HepG2 (cell line): ENCODE data around the gene ABHD6. TPM values are rescaled to one million over a fixed set of nuclear protein-coding genes. Genes with fewer than 3 reads are reported as not detected.
A peak's percentile ranks its signal among the peaks of the same experiment; 100 is the strongest.

ENCODE experiments used
- AKAP8 ChIP-seq: sonication (generic); formaldehyde crosslinking; IDR thresholded peaks from 2 replicates; pipeline ENCODE4 v1.5.1; 2020; ENCODE audit warnings: mild to moderate bottlenecking, missing genetic modification reagents
- ARNT ChIP-seq: fragments of 450-650 bp; IDR thresholded peaks from 2 replicates; pipeline ENCODE4 v1.6.1; 2017
- CAMTA2 ChIP-seq: sonication (generic); formaldehyde crosslinking; IDR thresholded peaks from 2 replicates; pipeline ENCODE4 v1.4.0; 2020; ENCODE audit warnings: mild to moderate bottlenecking, missing genetic modification reagents, borderline replicate concordance
- EED ChIP-seq: sonication (generic); formaldehyde crosslinking; IDR thresholded peaks from 2 replicates; pipeline ENCODE4 v1.5.0; 2020; ENCODE audit warnings: mild to moderate bottlenecking, missing genetic modification reagents
- JARID2 ChIP-seq: sonication (generic); formaldehyde crosslinking; IDR thresholded peaks from 2 replicates; pipeline ENCODE4 v1.8.1; 2023; ENCODE audit warnings: missing genetic modification reagents, inconsistent platforms; ENCODE audit not compliant: insufficient replicate concordance
- KDM2A ChIP-seq: sonication (generic); formaldehyde crosslinking; IDR thresholded peaks from 2 replicates; pipeline ENCODE4 v1.4.0; 2020; ENCODE audit warnings: low read depth, missing genetic modification reagents, borderline replicate concordance
- KLF6 ChIP-seq: IDR thresholded peaks from 2 replicates; pipeline ENCODE4 v1.8.0; 2016; ENCODE audit warnings: missing biosample characterization, missing genetic modification reagents
- NFKB2 ChIP-seq: sonication (generic); formaldehyde crosslinking; IDR thresholded peaks from 2 replicates; pipeline ENCODE4 v1.4.0; 2020; ENCODE audit warnings: missing genetic modification reagents, borderline replicate concordance
- ONECUT2 ChIP-seq: sonication (generic); formaldehyde crosslinking; IDR thresholded peaks from 2 replicates; pipeline ENCODE4 v1.4.0; 2020; ENCODE audit warnings: missing genetic modification reagents
- PCBP1 ChIP-seq: fragments of 200-400 bp; formaldehyde crosslinking; IDR thresholded peaks from 2 replicates; pipeline ENCODE4 v1.6.1; 2017; ENCODE audit warnings: mild to moderate bottlenecking, low read depth, low read length, borderline replicate concordance
- ZNF17 ChIP-seq: sonication (generic); formaldehyde crosslinking; IDR thresholded peaks from 2 replicates; pipeline ENCODE4 v1.5.0; 2020; ENCODE audit warnings: mild to moderate bottlenecking, missing genetic modification reagents
- ZNF430 ChIP-seq: sonication (generic); formaldehyde crosslinking; IDR thresholded peaks from 2 replicates; pipeline ENCODE4 v1.9.0; 2021; ENCODE audit warnings: mild to moderate bottlenecking, missing genetic modification reagents
- ZNF614 ChIP-seq: IDR thresholded peaks from 2 replicates; pipeline ENCODE4 v1.6.1; 2018; ENCODE audit warnings: missing biosample characterization, missing genetic modification reagents, inconsistent platforms, borderline replicate concordance
- ZNF720 ChIP-seq: sonication (generic); formaldehyde crosslinking; IDR thresholded peaks from 2 replicates; pipeline ENCODE4 v1.4.0; 2020; ENCODE audit warnings: missing genetic modification reagents
- ZNF75D ChIP-seq: sonication (generic); formaldehyde crosslinking; IDR thresholded peaks from 2 replicates; pipeline ENCODE4 v1.8.1; 2023; ENCODE audit warnings: missing genetic modification reagents, mild to moderate bottlenecking, borderline replicate concordance
- polyA plus RNA-seq, 8 experiments: library from polyadenylated mRNA; depleted of rRNA in 3 of 8; stranded (reverse) in 7 of 8; unstranded in 1 of 8; fragments of >200 nt; fragmentation: Illumina TruSeq in 4 of 8; extraction: Trizol in 4 of 8; gene quantifications; 2 replicates each; pipeline versions ENCODE4 v1.2.1 to v1.2.3, GENCODE V29; 2011 to 2016; ENCODE audit warnings: low read depth in 4 of 8, missing spikeins in 1 of 8, mixed read lengths in 1 of 8; ENCODE audit not compliant: insufficient read depth in 1 of 8
- total RNA-seq, 5 experiments: library from RNA; depleted of rRNA; stranded (reverse); fragments of >200 nt; fragmentation: Illumina TruSeq; extraction: Trizol; gene quantifications; 2 replicates each; pipeline ENCODE4 v1.2.3, GENCODE V29; 2016; ENCODE audit warnings: low read depth in 1 of 5
- TF ChIP-seq, protein P1 (sequence below): sonication (generic); formaldehyde crosslinking; IDR thresholded peaks from 2 replicates; pipeline ENCODE4 v1.5.0; 2020; ENCODE audit warnings: missing genetic modification reagents
- TF ChIP-seq, protein P2 (sequence below): sonication (generic); formaldehyde crosslinking; IDR thresholded peaks from 2 replicates; pipeline ENCODE4 v1.5.0; 2020; ENCODE audit warnings: mild to moderate bottlenecking, missing genetic modification reagents, moderate library complexity
- TF ChIP-seq, protein P3 (sequence below): sonication (generic); formaldehyde crosslinking; IDR thresholded peaks from 2 replicates; pipeline ENCODE4 v1.4.0; 2020; ENCODE audit warnings: missing genetic modification reagents
- TF ChIP-seq, protein P4 (sequence below): sonication (generic); formaldehyde crosslinking; IDR thresholded peaks from 2 replicates; pipeline ENCODE4 v1.4.0; 2020; ENCODE audit warnings: mild to moderate bottlenecking, missing genetic modification reagents
- TF ChIP-seq, protein P5 (sequence below): sonication (generic); formaldehyde crosslinking; IDR thresholded peaks from 2 replicates; pipeline ENCODE4 v1.5.0; 2020; ENCODE audit warnings: missing genetic modification reagents, mild to moderate bottlenecking, borderline replicate concordance
- TF ChIP-seq, protein P6 (sequence below): sonication (generic); formaldehyde crosslinking; IDR thresholded peaks from 2 replicates; pipeline ENCODE4 v1.8.1; 2022; ENCODE audit warnings: low read depth, mild to moderate bottlenecking, missing genetic modification reagents

The ABHD6 gene
- total and polyA plus RNA-seq, 2 of the 13 experiments (the other 11 are each of a cell fraction or from before 2014, with no cell fraction given), result 9.0 to 17.2 TPM

DNA sequence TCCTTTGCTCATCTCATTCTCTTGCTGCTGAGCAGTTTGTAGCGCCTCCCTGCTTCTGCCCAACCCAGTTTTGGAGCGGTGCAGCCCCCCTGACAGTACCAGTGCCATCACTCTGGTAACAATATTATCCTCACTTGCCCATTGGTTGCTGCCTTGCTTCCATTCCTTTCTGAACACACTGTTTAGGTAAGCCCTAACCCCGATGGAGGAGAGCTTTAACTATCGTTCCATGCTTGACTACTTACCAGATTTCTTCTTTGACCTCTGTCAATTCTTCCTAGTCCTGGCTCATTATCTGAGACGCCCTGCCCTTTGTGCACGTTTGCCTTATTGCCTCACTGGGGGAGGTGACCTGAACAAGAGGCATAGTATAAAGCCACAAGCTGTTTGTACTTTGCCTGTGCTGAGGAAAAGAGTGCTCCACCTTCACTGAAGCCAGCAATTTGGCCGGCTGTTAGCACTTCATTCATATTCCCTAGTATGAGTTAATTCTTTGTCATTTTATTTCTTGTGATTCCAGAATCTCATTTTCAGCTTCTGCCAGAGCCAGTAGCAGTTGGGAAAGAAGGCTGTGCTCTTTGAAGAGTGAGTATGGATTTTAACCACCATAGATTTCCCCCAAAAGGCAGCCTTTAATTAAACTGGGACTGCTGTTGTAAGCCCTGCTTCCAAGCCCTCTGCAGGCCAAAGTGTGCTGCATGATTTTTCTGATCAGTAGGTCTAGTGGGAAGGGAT lies 11.9 kb downstream of the ABHD6 start (continued):
- no peak for TF ChIP-seq CAMTA2 (CRISPR knock-in tag)
- TF ChIP-seq JARID2 (CRISPR knock-in tag), result no peak
- TF ChIP-seq, protein P1, sequence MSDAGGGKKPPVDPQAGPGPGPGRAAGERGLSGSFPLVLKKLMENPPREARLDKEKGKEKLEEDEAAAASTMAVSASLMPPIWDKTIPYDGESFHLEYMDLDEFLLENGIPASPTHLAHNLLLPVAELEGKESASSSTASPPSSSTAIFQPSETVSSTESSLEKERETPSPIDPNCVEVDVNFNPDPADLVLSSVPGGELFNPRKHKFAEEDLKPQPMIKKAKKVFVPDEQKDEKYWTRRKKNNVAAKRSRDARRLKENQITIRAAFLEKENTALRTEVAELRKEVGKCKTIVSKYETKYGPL (CRISPR knock-in tag), result no peak
- no peak for TF ChIP-seq ZNF430 (CRISPR knock-in tag)
- TF ChIP-seq, protein P2, sequence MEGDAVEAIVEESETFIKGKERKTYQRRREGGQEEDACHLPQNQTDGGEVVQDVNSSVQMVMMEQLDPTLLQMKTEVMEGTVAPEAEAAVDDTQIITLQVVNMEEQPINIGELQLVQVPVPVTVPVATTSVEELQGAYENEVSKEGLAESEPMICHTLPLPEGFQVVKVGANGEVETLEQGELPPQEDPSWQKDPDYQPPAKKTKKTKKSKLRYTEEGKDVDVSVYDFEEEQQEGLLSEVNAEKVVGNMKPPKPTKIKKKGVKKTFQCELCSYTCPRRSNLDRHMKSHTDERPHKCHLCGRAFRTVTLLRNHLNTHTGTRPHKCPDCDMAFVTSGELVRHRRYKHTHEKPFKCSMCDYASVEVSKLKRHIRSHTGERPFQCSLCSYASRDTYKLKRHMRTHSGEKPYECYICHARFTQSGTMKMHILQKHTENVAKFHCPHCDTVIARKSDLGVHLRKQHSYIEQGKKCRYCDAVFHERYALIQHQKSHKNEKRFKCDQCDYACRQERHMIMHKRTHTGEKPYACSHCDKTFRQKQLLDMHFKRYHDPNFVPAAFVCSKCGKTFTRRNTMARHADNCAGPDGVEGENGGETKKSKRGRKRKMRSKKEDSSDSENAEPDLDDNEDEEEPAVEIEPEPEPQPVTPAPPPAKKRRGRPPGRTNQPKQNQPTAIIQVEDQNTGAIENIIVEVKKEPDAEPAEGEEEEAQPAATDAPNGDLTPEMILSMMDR (CRISPR knock-in tag), result no peak
- TF ChIP-seq, protein P3, sequence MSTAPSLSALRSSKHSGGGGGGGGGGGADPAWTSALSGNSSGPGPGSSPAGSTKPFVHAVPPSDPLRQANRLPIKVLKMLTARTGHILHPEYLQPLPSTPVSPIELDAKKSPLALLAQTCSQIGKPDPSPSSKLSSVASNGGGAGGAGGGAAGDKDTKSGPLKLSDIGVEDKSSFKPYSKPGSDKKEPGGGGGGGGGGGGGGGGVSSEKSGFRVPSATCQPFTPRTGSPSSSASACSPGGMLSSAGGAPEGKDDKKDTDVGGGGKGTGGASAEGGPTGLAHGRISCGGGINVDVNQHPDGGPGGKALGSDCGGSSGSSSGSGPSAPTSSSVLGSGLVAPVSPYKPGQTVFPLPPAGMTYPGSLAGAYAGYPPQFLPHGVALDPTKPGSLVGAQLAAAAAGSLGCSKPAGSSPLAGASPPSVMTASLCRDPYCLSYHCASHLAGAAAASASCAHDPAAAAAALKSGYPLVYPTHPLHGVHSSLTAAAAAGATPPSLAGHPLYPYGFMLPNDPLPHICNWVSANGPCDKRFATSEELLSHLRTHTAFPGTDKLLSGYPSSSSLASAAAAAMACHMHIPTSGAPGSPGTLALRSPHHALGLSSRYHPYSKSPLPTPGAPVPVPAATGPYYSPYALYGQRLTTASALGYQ (CRISPR knock-in tag), result no peak
- TF ChIP-seq ONECUT2, result no peak
- TF ChIP-seq EED (CRISPR knock-in tag), result no peak
- TF ChIP-seq ZNF720 (CRISPR knock-in tag), result no peak
- TF ChIP-seq PCBP1, result no peak
- TF ChIP-seq, protein P4, sequence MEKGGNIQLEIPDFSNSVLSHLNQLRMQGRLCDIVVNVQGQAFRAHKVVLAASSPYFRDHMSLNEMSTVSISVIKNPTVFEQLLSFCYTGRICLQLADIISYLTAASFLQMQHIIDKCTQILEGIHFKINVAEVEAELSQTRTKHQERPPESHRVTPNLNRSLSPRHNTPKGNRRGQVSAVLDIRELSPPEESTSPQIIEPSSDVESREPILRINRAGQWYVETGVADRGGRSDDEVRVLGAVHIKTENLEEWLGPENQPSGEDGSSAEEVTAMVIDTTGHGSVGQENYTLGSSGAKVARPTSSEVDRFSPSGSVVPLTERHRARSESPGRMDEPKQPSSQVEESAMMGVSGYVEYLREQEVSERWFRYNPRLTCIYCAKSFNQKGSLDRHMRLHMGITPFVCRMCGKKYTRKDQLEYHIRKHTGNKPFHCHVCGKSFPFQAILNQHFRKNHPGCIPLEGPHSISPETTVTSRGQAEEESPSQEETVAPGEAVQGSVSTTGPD (CRISPR knock-in tag), result no peak
- no peak for TF ChIP-seq ZNF17 (CRISPR knock-in tag)
- TF ChIP-seq, protein P5, sequence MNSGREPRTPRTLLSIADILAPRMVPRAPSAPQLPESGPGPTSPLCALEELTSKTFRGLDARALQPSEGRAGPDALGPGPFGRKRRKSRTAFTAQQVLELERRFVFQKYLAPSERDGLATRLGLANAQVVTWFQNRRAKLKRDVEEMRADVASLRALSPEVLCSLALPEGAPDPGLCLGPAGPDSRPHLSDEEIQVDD (CRISPR knock-in tag), result no peak
- TF ChIP-seq ZNF75D, result no peak
- TF ChIP-seq, protein P6, sequence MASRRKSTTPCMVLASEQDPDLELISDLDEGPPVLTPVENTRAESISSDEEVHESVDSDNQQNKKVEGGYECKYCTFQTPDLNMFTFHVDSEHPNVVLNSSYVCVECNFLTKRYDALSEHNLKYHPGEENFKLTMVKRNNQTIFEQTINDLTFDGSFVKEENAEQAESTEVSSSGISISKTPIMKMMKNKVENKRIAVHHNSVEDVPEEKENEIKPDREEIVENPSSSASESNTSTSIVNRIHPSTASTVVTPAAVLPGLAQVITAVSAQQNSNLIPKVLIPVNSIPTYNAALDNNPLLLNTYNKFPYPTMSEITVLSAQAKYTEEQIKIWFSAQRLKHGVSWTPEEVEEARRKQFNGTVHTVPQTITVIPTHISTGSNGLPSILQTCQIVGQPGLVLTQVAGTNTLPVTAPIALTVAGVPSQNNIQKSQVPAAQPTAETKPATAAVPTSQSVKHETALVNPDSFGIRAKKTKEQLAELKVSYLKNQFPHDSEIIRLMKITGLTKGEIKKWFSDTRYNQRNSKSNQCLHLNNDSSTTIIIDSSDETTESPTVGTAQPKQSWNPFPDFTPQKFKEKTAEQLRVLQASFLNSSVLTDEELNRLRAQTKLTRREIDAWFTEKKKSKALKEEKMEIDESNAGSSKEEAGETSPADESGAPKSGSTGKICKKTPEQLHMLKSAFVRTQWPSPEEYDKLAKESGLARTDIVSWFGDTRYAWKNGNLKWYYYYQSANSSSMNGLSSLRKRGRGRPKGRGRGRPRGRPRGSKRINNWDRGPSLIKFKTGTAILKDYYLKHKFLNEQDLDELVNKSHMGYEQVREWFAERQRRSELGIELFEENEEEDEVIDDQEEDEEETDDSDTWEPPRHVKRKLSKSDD (CRISPR knock-in tag), result 0 out of 2 replicates have a peak, but pooled peaks have one; percentile 34
- no peak for TF ChIP-seq ARNT
- no peak for TF ChIP-seq KLF6 (CRISPR knock-in tag)
- no peak for TF ChIP-seq AKAP8 (CRISPR knock-in tag)
- no peak for TF ChIP-seq NFKB2 (CRISPR knock-in tag)
- TF ChIP-seq ZNF614 (CRISPR knock-in tag), result 0 out of 2 replicates have a peak, but pooled peaks have one; percentile 45
- TF ChIP-seq KDM2A (CRISPR knock-in tag), result no peak
